Activated naive CD8-positive, alpha-beta T cell treated with anti-CD3 and anti-CD28 coated beads, Interleukin-2, amount 10 ng/mL, durations not matched to agents 7 days and 5 days (primary cell): ENCODE results near the gene SULT2B1. TPM values are rescaled to one million over a fixed set of nuclear protein-coding genes. Genes with fewer than 3 reads are reported as not detected.
A peak's percentile ranks its signal among the peaks of the same experiment; 100 is the strongest.

Experiments
- ATAC-seq: fragments of 150-1000 bp; cut with Tn5 transposase; one replicate; pipeline ENCODE4 v1.10.0; 2021; ENCODE audit warnings: low read depth, moderate library complexity
- POLR2A ChIA-PET: fragments of 350-600 bp; sonication (Branson Sonifier 250); formaldehyde crosslinking; loops from one replicate; lab custom pipeline; 2021; ENCODE audit warnings: antibody characterized with exemption; lab: Charles Lee
- DNase-seq: peaks from one replicate; pipeline ENCODE4 v3.0.0; 2021
- H3K27ac Mint-ChIP-seq: one replicate; pipeline ENCODE4 v1.8.0; 2022; ENCODE audit warnings: mild to moderate bottlenecking, mixed read lengths
- H3K27me3 Mint-ChIP-seq: one replicate; pipeline ENCODE4 v1.8.0; 2022; ENCODE audit warnings: mild to moderate bottlenecking, moderate library complexity, mixed read lengths
- H3K36me3 Mint-ChIP-seq: one replicate; pipeline ENCODE4 v1.8.0; 2021; ENCODE audit warnings: mild to moderate bottlenecking, mixed read lengths
- H3K4me1 Mint-ChIP-seq: one replicate; pipeline ENCODE4 v1.8.0; 2021; ENCODE audit warnings: mixed read lengths
- H3K4me3 Mint-ChIP-seq: one replicate; pipeline ENCODE4 v1.8.0; 2022; ENCODE audit warnings: mild to moderate bottlenecking, moderate library complexity, mixed read lengths
- H3K9me3 Mint-ChIP-seq: one replicate; pipeline ENCODE4 v1.8.0; 2021; ENCODE audit warnings: mixed read lengths
- total RNA-seq, 2 experiments: library from RNA; stranded (reverse); gene quantifications; one replicate each; pipeline ENCODE4 v1.2.3, GENCODE V29; 2021

Gene SULT2B1
- total RNA-seq, 2 experiments from 2014 or later: not detected

DNA sequence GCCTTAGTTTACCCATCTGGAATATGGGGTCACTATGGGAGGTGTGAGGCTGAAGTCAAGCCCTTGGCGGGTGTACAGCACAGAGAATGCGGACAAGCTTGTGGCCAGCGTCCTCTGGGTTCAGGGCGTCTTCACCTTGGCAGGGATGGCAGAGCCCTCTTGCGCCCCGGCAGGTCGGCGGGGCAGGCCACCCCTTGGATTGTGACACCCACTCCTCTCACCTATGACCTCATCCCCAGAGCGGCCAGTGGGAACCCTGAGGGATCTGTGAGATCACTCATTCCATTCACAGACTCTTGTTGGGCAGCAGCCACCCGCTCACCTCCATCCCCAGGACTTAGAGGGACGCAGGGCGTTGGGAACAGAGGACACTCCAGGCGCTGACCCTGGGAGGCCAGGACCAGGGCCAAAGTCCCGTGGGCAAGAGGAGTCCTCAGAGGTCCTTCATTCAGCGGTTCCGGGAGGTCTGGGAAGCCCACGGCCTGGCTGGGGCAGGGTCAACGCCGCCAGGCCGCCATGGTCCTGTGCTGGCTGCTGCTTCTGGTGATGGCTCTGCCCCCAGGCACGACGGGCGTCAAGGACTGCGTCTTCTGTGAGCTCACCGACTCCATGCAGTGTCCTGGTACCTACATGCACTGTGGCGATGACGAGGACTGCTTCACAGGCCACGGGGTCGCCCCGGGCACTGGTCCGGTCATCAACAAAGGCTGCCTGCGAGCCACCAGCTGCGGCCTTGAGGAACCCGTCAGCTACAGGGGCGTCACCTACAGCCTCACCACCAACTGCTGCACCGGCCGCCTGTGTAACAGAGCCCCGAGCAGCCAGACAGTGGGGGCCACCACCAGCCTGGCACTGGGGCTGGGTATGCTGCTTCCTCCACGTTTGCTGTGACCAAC is 54.7 kb downstream of the SULT2B1 start, which contains the start of gene SPACA4:
Gene SPACA4 (plus strand): TSS at position 280 of the 896 bp plus-strand sequence. CDS start 237 bp downstream, at position 517.
- no peak for ATAC-seq
- Mint-ChIP-seq H3K27ac (no peak within 1 kb of the TSS), H3K27me3 (no peaks in the 10 kb centered on the region)

DNA sequence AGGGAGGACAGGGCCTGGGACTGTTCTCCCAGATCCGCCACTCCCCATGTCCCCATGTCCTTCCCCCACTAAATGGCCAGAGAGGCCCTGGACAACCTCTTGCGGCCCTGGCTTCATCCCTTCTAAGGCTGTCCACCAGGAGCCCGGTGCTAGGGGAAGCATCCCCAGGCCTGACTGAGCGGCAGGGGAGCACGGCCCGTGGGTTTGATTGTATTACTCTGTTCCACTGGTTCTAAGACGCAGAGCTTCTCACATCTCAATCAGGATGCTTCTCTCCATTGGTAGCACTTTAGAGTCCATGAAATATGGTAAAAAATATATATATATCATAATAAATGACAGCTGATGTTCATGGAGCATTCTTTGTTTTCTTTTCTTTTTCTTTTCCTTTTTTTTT is 55.4 kb downstream of the SULT2B1 start:
- no peak for ATAC-seq
- H3K36me3 Mint-ChIP-seq: no peaks in the 10 kb centered on the region
- POLR2A ChIA-PET: no interaction called here
- H3K27me3 Mint-ChIP-seq: no peaks in the 10 kb centered on the region
- no peak for DNase-seq
- no peaks in the 10 kb centered on the region for H3K9me3 Mint-ChIP-seq
- peaks cover 4% of the 10 kb centered on the region for H3K4me1 Mint-ChIP-seq
- no peak overlapping the region for H3K4me3 Mint-ChIP-seq
- no peak overlapping the region for H3K27ac Mint-ChIP-seq

More for the DNA sequence above, 54.7 kb downstream of the SULT2B1 start, which contains the start of gene SPACA4:
- Mint-ChIP-seq H3K4me3 (no peak within 1 kb of the TSS), H3K36me3 (no peaks in the 10 kb centered on the region), H3K9me3 (no peaks in the 10 kb centered on the region), H3K4me1 (peaks cover 4% of the 10 kb centered on the region)
- DNase-seq: no peak
- POLR2A ChIA-PET: no interaction called here

DNA sequence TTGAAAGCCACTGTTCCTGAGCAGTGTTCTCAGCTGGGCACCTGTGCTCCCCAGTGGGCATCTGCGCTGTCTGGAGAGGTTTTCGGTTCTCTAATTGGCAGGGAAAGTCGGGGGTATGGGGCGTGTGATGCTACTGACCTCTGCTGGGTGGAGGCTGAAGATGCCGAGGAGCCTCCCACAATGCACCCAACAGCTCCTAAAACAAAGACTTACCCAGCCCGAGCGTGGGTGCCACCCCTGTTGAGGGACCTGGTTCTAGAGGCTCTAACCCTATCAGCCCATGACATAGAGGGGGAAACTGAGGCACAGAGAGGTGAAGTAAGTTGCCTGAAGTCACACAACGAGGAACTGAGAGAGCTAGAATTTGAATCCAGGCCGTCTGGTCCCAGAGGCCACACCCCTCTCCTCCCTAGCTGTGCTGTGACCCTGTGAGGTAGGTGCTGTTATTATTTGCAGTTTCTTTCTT is 56.9 kb downstream of the SULT2B1 start:
- Mint-ChIP-seq H3K27ac (peak overlapping the region; percentile 62), H3K4me3 (peak overlapping the region; percentile 31)
- peak; percentile 56 for DNase-seq

DNA sequence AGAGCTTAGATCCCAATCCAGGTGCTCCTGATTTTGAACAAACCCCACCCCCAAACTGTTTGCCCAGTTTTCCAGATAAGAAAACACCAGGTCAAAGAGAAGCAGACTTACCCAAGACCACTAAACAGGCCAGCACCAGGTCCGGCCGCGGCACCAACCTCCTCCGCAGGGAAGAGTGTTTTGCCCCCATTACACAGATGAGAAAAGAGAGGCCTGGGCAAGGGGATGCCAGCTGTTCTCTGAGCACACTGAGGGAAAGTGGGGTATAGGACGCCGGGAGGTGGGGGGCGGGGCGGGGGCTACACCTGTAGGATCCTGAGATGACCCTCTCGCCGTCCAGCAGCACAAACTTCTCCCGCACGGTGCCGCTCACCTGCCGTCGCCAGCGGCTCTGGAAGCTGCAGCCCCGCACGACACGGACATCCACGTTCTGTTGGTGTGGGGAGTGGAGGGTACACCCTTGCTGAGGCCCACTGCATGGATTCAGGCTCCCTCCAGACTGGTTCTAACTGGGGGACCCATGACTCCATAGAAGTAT is 57.7 kb downstream of the SULT2B1 start:
- Mint-ChIP-seq H3K9me3 (no peaks in the 10 kb centered on the region), H3K4me3 (no peak overlapping the region), H3K27ac (no peak overlapping the region)

More for the DNA sequence above, 56.9 kb downstream of the SULT2B1 start:
- ATAC-seq: peak; percentile 90
- peaks cover 4% of the 10 kb centered on the region for H3K4me1 Mint-ChIP-seq
- H3K36me3 Mint-ChIP-seq: no peaks in the 10 kb centered on the region
- POLR2A ChIA-PET: interaction anchor here (0.6 to 1.8 kb wide), 12 partner anchors 8 to 1204 kb away, joined by 3 to 10 read pairs (median 4); partner anchors contain the start of genes FUZ, RPL18 and SPHK2
- no peaks in the 10 kb centered on the region for H3K9me3 Mint-ChIP-seq
- H3K27me3 Mint-ChIP-seq: no peaks in the 10 kb centered on the region

DNA sequence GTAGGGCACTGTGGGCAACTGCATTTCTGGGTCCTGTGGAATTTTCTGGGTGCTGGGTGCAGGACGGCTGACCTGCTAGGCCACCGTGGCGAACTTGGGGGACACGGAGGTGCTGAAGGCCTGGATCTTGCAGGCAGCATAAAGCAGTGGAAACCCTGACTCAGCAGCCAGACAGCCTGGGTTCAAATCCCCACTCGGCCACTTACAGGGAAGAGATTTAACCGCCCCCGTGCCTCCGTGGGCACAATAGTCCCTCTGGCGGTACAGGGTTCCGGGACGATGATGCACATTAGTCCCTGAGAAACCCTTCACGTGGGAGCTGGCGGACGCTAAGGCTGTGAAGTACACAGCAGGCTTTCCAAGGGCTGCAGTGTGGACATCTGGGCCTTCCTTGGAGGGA is 59.9 kb downstream of the SULT2B1 start:
- POLR2A ChIA-PET: interaction anchor here (1.1 kb wide), 1 partner anchor 25 kb away, joined by 3 read pairs; the partner anchor contains the start of gene DBP
- DNase-seq (no peak), ATAC-seq (no peak)
- Mint-ChIP-seq H3K4me3 (no peak overlapping the region), H3K27me3 (no peaks in the 10 kb centered on the region), H3K4me1 (peaks cover 14% of the 10 kb centered on the region), H3K27ac (no peak overlapping the region), H3K36me3 (peaks cover 8% of the 10 kb centered on the region), H3K9me3 (no peaks in the 10 kb centered on the region)

More for the DNA sequence above, 57.7 kb downstream of the SULT2B1 start:
- Mint-ChIP-seq H3K36me3 (no peaks in the 10 kb centered on the region), H3K4me1 (peaks cover 4% of the 10 kb centered on the region), H3K27me3 (no peaks in the 10 kb centered on the region)
- ATAC-seq: no peak
- POLR2A ChIA-PET: interaction anchor here (0.6 to 1.8 kb wide), 6 partner anchors 10 to 169 kb away, joined by 3 to 10 read pairs (median 4); partner anchors contain the start of genes RPL18 and SPHK2
- DNase-seq: no peak

GRCh38 chr19:48613024-48613851 is 61.3 kb downstream of the SULT2B1 start:
- Mint-ChIP-seq H3K27me3 (no peaks in the 10 kb centered on the region), H3K36me3 (peaks cover 14% of the 10 kb centered on the region), H3K27ac (no peak overlapping the region), H3K9me3 (no peaks in the 10 kb centered on the region), H3K4me1 (peaks cover 18% of the 10 kb centered on the region), H3K4me3 (no peak overlapping the region)
- no peak for ATAC-seq
- POLR2A ChIA-PET: interaction anchor here (0.6 to 1.1 kb wide), 2 partner anchors 14 to 23 kb away, joined by 3 to 8 read pairs; partner anchors contain the start of gene DBP
- peak; percentile 29 for DNase-seq

DNA sequence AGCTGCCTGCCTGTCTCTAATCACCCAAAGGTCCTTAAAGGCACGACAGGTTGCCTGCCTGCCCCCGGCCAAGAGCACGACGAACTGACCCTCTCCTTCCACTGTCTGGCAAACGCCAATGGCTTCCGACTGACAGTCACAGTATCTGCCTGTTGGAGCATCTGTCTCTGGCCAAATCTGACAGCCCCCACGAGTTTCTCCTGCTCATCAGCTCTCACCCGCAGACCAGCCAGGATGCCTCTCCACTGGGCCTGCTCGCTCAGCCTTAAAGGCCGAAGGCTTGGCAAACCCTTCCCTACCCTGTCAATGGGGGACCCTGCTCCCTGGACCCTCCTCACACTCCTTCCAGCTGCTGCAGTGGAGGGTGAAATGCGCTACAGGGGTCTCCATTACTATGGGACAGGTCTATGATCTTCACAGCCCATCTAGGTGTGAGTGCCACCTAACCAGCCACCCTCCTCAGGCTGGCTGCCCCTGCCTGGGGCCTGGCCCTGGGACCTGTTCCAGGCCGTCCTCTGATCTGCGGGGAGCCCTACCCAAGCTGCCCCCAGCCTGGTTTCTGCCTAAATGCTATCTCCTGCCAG is 62.0 kb downstream of the SULT2B1 start:
- peaks cover 15% of the 10 kb centered on the region for H3K4me1 Mint-ChIP-seq
- POLR2A ChIA-PET: interaction anchor here (0.6 to 1.0 kb wide), 2 partner anchors 10 to 13 kb away, joined by 3 to 8 read pairs; no protein-coding TSS in a partner anchor
- no peak for ATAC-seq
- no peak overlapping the region for H3K4me3 Mint-ChIP-seq
- peaks cover 19% of the 10 kb centered on the region for H3K36me3 Mint-ChIP-seq
- H3K9me3 Mint-ChIP-seq: no peaks in the 10 kb centered on the region
- peak overlapping the region; percentile 26 for H3K27ac Mint-ChIP-seq
- no peaks in the 10 kb centered on the region for H3K27me3 Mint-ChIP-seq
- DNase-seq: peak; percentile 34

GRCh38 chr19:48614436-48615230 is 62.7 kb downstream of the SULT2B1 start, which contains the start of gene FAM83E:
FAM83E (minus strand) TSS chr19:48615076; CDS start chr19:48613372, 1,704 bp downstream.
- no peak for ATAC-seq
- peak within 1 kb of the TSS; percentile 26 for H3K27ac Mint-ChIP-seq

GRCh38 chr19:48615231-48616040 is 63.5 kb downstream of the SULT2B1 start:
- H3K27ac Mint-ChIP-seq: peak overlapping the region; percentile 25
- peaks cover 23% of the 10 kb centered on the region for H3K4me1 Mint-ChIP-seq
- H3K27me3 Mint-ChIP-seq: no peaks in the 10 kb centered on the region
- ATAC-seq: no peak
- no peak overlapping the region for H3K4me3 Mint-ChIP-seq
- POLR2A ChIA-PET: interaction anchor here (0.6 kb wide), 1 partner anchor 41 kb away, joined by 5 read pairs; no protein-coding TSS in a partner anchor
- DNase-seq: peak; percentile 25
- H3K9me3 Mint-ChIP-seq: no peaks in the 10 kb centered on the region
- peaks cover 22% of the 10 kb centered on the region for H3K36me3 Mint-ChIP-seq

More at GRCh38 chr19:48614436-48615230, 62.7 kb downstream of the SULT2B1 start, which contains the start of gene FAM83E:
- no peak within 1 kb of the TSS for H3K4me3 Mint-ChIP-seq
- no peaks in the 10 kb centered on the region for H3K27me3 Mint-ChIP-seq
- POLR2A ChIA-PET: interaction anchor here (1.0 kb wide), 1 partner anchor 9 kb away, joined by 3 read pairs; no protein-coding TSS in a partner anchor
- peaks cover 21% of the 10 kb centered on the region for H3K36me3 Mint-ChIP-seq
- peak; percentile 32 for DNase-seq
- no peaks in the 10 kb centered on the region for H3K9me3 Mint-ChIP-seq
- peaks cover 15% of the 10 kb centered on the region for H3K4me1 Mint-ChIP-seq

GRCh38 chr19:48616041-48616436 is 64.1 kb downstream of the SULT2B1 start:
- peak overlapping the region; percentile 43 for H3K27ac Mint-ChIP-seq
- no peaks in the 10 kb centered on the region for H3K9me3 Mint-ChIP-seq
- ATAC-seq: no peak
- peak overlapping the region; percentile 95 for H3K4me3 Mint-ChIP-seq
- DNase-seq: peak; percentile 28
- H3K27me3 Mint-ChIP-seq: no peaks in the 10 kb centered on the region
- H3K36me3 Mint-ChIP-seq: peaks cover 22% of the 10 kb centered on the region
- POLR2A ChIA-PET: interaction anchor here (0.6 kb wide), 1 partner anchor 41 kb away, joined by 5 read pairs; no protein-coding TSS in a partner anchor
- H3K4me1 Mint-ChIP-seq: peaks cover 23% of the 10 kb centered on the region
